ENCODE measurements around the gene PIN4.

PIN4 gene

DNA sequence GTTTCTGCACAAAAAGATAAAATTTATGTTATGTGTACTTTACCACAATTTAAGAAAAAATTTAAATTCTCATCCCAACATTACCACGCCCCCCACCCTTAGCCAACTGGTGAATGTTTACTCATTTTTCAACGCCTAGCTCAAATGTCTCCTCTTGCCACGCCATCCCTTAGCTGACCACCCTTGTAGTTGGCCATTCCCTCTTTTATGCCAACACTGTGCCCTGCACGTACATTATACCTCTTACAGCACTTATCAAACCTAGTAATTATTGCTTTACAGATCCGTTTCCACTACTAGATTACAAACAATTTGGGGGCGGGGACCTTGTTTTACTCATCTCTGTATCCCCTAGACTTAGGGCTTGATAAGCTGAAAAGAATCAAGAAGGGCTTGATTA, 56.6 kb downstream of the PIN4 start:
- peak overlapping the region; percentile 77 for H3K4me3 ChIP-seq (ENCODE audit: low read depth, low read length)
- TF ChIP-seq, protein P1, sequence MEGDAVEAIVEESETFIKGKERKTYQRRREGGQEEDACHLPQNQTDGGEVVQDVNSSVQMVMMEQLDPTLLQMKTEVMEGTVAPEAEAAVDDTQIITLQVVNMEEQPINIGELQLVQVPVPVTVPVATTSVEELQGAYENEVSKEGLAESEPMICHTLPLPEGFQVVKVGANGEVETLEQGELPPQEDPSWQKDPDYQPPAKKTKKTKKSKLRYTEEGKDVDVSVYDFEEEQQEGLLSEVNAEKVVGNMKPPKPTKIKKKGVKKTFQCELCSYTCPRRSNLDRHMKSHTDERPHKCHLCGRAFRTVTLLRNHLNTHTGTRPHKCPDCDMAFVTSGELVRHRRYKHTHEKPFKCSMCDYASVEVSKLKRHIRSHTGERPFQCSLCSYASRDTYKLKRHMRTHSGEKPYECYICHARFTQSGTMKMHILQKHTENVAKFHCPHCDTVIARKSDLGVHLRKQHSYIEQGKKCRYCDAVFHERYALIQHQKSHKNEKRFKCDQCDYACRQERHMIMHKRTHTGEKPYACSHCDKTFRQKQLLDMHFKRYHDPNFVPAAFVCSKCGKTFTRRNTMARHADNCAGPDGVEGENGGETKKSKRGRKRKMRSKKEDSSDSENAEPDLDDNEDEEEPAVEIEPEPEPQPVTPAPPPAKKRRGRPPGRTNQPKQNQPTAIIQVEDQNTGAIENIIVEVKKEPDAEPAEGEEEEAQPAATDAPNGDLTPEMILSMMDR (IDR thresholded peaks at IDR 0.05; ENCODE audit: low read depth, low read length) = no peak
- DNase-seq = no peak
- no peaks in the 10 kb centered on the region for H3K4me1 ChIP-seq
- no peaks in the 10 kb centered on the region for H3K9me3 ChIP-seq
- H3K36me3 ChIP-seq = no peaks in the 10 kb centered on the region
- H3K27me3 ChIP-seq = no peaks in the 10 kb centered on the region

DNA sequence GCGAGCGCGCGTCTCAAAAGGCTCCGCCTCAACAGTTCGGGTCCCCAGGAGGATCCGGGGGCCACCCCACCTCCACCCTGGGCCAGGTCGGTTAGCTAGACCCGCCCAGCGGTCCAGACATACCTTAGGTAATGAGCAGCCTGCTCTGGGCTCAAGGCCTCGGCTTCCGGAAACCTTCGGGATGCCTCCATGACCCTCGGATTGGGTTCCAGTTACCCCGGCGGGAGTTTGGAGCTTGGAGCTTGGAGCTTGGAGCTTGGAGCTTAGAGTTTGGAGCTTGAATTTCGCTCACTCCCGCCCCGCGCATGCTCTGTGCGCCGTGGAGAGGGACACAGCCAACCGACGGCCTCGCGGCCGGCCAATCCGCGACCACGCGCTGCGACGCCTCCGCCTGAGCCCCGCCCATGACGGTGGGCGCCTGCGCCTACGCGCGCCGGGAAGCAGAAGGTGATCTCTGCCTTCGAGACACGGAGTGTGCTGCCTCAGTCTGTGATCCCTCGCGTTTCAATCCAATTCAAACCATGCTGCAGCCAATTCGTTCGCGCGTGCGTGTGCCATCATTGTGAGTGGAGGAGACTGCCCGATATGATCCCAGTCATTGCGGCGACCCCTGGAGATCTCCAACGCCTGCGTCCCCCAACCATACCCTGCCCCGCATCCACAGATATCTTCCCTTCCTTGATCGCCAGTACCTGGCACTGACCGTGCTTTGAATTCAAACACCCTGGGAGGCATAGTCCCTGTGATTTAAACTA, 57.3 kb downstream of the PIN4 start, which contains the start of gene ERCC6L:
Gene ERCC6L, minus strand, starts transcription at position 307 of the 755 bp plus-strand sequence. Its CDS starts 116 bp downstream, at position 191.
- H3K27me3 ChIP-seq = no peaks in the 10 kb centered on the region
- no peaks in the 10 kb centered on the region for H3K9me3 ChIP-seq
- H3K4me1 ChIP-seq = no peaks in the 10 kb centered on the region
- H3K4me3 ChIP-seq (ENCODE audit: low read depth, low read length) = peak within 1 kb of the TSS; percentile 77
- peak; percentile 93 for DNase-seq
- TF ChIP-seq, protein P1 (IDR thresholded peaks at IDR 0.05; ENCODE audit: low read depth, low read length) = no peak
- H3K36me3 ChIP-seq = no peaks in the 10 kb centered on the region

DNA sequence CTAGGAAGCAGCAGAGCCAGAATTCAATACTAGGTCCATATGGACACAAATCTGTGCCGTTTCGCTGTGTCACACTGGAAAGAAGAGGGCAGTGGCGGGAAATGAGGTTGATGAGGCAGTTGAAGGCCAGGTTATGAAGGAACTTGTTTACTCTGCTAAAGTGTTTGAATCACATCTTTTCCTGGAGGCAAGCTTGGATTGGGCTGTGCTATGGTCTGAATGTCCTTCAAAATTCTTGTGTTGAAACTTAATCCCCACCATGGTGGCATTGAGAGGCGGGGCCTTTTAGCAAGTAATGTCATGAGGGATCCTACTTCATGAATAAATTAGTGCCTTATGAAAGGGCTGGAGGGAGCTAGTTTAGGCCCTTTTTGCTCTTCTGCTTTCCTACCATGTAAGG, 59.4 kb downstream of the PIN4 start:
- TF ChIP-seq, protein P1 (IDR thresholded peaks at IDR 0.05; ENCODE audit: low read depth, low read length) = no peak
- DNase-seq = no peak
- Histone ChIP-seq H3K9me3 (no peaks in the 10 kb centered on the region), H3K27me3 (no peaks in the 10 kb centered on the region), H3K4me3 (ENCODE audit: low read depth, low read length) (no peak overlapping the region), H3K4me1 (no peaks in the 10 kb centered on the region), H3K36me3 (no peaks in the 10 kb centered on the region)

DNA sequence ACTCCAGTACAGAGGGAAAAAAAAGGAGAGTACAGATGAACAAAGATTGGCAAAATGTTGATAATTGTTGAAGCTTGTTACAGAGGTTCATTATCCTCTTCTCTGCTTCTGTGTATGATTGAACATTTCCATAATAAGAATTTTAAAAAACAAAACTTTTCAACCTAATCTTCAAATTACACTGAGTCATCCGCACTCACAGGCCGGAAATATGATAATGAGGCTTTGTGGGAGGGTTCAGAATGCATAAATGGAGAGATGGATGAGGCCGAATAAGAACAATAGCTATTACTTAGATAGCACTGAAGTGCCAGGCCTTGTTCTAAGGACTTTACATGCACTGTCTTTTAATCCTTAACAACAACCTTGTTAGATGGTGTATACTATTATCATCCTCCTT, 61.9 kb downstream of the PIN4 start:
- H3K36me3 ChIP-seq = no peaks in the 10 kb centered on the region
- no peaks in the 10 kb centered on the region for H3K9me3 ChIP-seq
- no peaks in the 10 kb centered on the region for H3K4me1 ChIP-seq
- no peak for DNase-seq
- TF ChIP-seq, protein P1 (IDR thresholded peaks at IDR 0.05; ENCODE audit: low read depth, low read length) = no peak
- H3K27me3 ChIP-seq = no peaks in the 10 kb centered on the region
- no peak overlapping the region for H3K4me3 ChIP-seq (ENCODE audit: low read depth, low read length)

DNA sequence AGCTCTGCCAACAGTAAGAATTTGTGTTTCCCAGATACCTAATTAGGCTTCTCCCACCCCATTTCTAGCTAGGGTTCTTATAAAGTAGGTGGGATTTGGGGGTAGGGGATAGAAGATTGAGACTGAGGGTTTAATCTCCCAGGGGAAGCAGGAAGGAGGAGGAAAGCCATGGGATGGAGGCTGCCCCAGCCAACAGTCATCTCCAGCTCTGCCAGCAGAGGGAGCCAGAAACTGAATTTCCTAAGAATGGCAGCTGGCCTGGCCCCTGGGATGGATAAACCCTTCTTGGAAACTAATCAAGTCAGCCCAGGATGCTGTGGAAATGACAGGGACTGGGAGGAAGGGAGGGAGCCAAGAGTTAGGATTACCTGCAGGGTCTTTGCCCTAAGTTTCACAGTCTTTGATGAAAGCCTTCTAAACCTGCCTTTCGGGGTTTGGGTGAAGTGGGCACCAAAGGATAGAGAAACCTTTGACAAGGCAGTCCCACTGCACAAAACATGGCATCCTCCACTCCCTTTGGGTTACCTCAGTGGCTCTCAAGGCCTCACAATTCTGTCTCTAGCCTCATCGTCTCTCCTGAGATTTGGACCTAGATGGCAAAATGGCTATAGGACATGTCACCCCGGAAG, 64.0 kb downstream of the PIN4 start:
- TF ChIP-seq, protein P1 (IDR thresholded peaks at IDR 0.05; ENCODE audit: low read depth, low read length) = peak; percentile 74
- DNase-seq = peak; percentile 66

More for the DNA sequence above, 64.0 kb downstream of the PIN4 start:
- H3K27me3 ChIP-seq = no peaks in the 10 kb centered on the region
- no peaks in the 10 kb centered on the region for H3K4me1 ChIP-seq
- H3K9me3 ChIP-seq = no peaks in the 10 kb centered on the region
- no peaks in the 10 kb centered on the region for H3K36me3 ChIP-seq
- no peak overlapping the region for H3K4me3 ChIP-seq (ENCODE audit: low read depth, low read length)

All from BE2C (cell line).